HepG2 (cell line): ENCODE measurements around the gene CACNA1I.

Experiments
- ATF2 ChIP-seq: sonication (generic); formaldehyde crosslinking; IDR thresholded peaks from 2 replicates; pipeline ENCODE4 v1.4.0; 2020; ENCODE audit warnings: missing genetic modification reagents
- CCAR2 ChIP-seq: fragments of 200-400 bp; formaldehyde crosslinking; optimal IDR thresholded peaks from 2 replicates; pipeline ENCODE3; 2018; ENCODE audit warnings: low read depth, mild to moderate bottlenecking, low read length, moderate library complexity
- ELK4 ChIP-seq: sonication (generic); formaldehyde crosslinking; IDR thresholded peaks from 2 replicates; pipeline ENCODE4 v1.9.0; 2021; ENCODE audit warnings: missing genetic modification reagents, borderline replicate concordance
- FOSL1 ChIP-seq: sonication (generic); formaldehyde crosslinking; IDR thresholded peaks from 2 replicates; pipeline ENCODE4 v1.9.0; 2021; ENCODE audit warnings: missing genetic modification reagents, borderline replicate concordance
- HMG20B ChIP-seq: conservative IDR thresholded peaks from 2 replicates; pipeline ENCODE4 v1.6.1; 2016; ENCODE audit warnings: missing genetic modification reagents, missing compliant biosample characterization
- KDM5B ChIP-seq: sonication (generic); formaldehyde crosslinking; IDR thresholded peaks from 2 replicates; pipeline ENCODE4 v1.4.0; 2020; ENCODE audit warnings: missing genetic modification reagents, mild to moderate bottlenecking, borderline replicate concordance
- MIER3 ChIP-seq: IDR thresholded peaks from 2 replicates; pipeline ENCODE4 v1.6.1; 2016; ENCODE audit warnings: missing compliant biosample characterization, borderline replicate concordance
- SP2 ChIP-seq: sonication (generic); formaldehyde crosslinking; IDR thresholded peaks from 2 replicates; pipeline ENCODE4 v1.5.1; 2020; ENCODE audit warnings: mild to moderate bottlenecking, missing genetic modification reagents
- TAF1 ChIP-seq: sonication (generic); formaldehyde crosslinking; IDR thresholded peaks from 2 replicates; pipeline ENCODE4 v1.4.0; 2020; ENCODE audit warnings: missing genetic modification reagents
- ZFP1 ChIP-seq: IDR thresholded peaks from 2 replicates; pipeline ENCODE4 v1.6.1; 2016
- ZNF251 ChIP-seq: sonication (generic); formaldehyde crosslinking; IDR thresholded peaks from 2 replicates; pipeline ENCODE4 v1.9.0; 2021; ENCODE audit warnings: mild to moderate bottlenecking, missing genetic modification reagents
- ZNF788 ChIP-seq: sonication (generic); formaldehyde crosslinking; IDR thresholded peaks from 2 replicates; pipeline ENCODE4 v1.5.0; 2020; ENCODE audit warnings: mild to moderate bottlenecking, missing genetic modification reagents, borderline replicate concordance
- TF ChIP-seq, protein P1 (sequence below): sonication (generic); formaldehyde crosslinking; conservative IDR thresholded peaks from 2 replicates; pipeline ENCODE4 v1.4.0; 2020; ENCODE audit warnings: missing genetic modification reagents
- TF ChIP-seq, protein P2 (sequence below): sonication (generic); formaldehyde crosslinking; IDR thresholded peaks from 2 replicates; pipeline ENCODE4 v1.5.0; 2020; ENCODE audit warnings: mild to moderate bottlenecking, missing genetic modification reagents, moderate library complexity

DNA sequence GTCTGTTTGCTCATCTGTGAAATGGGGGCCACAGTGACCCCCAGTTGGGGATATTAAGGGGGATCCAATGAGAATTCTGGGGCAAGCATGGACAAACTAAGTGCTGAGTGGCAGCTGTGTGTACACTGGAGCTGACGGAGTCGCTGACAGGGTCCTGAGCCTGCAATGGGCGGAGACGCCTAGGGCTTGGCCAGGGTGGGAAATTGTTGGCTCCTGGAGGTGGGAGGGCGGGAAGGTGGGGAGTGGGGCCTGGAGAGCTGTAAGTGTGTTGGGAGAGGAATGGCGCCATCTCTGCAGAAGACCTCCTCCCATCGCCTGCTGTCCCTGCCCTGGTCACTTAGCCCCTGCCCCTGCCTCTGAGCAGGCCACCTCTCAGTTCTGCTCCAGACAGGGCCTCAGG is 7.3 kb downstream of the CACNA1I start:
- TF ChIP-seq SP2 (CRISPR knock-in tag): no peak
- no peak for TF ChIP-seq ELK4 (CRISPR knock-in tag)
- TF ChIP-seq ZNF251 (CRISPR knock-in tag): no peak
- TF ChIP-seq FOSL1 (CRISPR knock-in tag): no peak
- TF ChIP-seq CCAR2: no peak
- TF ChIP-seq, protein P1, sequence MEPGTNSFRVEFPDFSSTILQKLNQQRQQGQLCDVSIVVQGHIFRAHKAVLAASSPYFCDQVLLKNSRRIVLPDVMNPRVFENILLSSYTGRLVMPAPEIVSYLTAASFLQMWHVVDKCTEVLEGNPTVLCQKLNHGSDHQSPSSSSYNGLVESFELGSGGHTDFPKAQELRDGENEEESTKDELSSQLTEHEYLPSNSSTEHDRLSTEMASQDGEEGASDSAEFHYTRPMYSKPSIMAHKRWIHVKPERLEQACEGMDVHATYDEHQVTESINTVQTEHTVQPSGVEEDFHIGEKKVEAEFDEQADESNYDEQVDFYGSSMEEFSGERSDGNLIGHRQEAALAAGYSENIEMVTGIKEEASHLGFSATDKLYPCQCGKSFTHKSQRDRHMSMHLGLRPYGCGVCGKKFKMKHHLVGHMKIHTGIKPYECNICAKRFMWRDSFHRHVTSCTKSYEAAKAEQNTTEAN (CRISPR knock-in tag): no peak
- no peak for TF ChIP-seq KDM5B
- no peak for TF ChIP-seq TAF1 (CRISPR knock-in tag)
- TF ChIP-seq ZNF788 (CRISPR knock-in tag): no peak
- TF ChIP-seq HMG20B: no peak
- no peak for TF ChIP-seq ZFP1 (CRISPR knock-in tag)
- no peak for TF ChIP-seq ATF2
- TF ChIP-seq MIER3: no peak
- TF ChIP-seq, protein P2, sequence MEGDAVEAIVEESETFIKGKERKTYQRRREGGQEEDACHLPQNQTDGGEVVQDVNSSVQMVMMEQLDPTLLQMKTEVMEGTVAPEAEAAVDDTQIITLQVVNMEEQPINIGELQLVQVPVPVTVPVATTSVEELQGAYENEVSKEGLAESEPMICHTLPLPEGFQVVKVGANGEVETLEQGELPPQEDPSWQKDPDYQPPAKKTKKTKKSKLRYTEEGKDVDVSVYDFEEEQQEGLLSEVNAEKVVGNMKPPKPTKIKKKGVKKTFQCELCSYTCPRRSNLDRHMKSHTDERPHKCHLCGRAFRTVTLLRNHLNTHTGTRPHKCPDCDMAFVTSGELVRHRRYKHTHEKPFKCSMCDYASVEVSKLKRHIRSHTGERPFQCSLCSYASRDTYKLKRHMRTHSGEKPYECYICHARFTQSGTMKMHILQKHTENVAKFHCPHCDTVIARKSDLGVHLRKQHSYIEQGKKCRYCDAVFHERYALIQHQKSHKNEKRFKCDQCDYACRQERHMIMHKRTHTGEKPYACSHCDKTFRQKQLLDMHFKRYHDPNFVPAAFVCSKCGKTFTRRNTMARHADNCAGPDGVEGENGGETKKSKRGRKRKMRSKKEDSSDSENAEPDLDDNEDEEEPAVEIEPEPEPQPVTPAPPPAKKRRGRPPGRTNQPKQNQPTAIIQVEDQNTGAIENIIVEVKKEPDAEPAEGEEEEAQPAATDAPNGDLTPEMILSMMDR (CRISPR knock-in tag): no peak
